HepG2 (cell line): Measurements from ENCODE around the gene FAM174C. TPM values are rescaled to one million over a fixed set of nuclear protein-coding genes. Genes with fewer than 3 reads are reported as not detected.

ENCODE experiments used
- AGO1 ChIP-seq: fragments of 200-400 bp; formaldehyde crosslinking; IDR thresholded peaks from 2 replicates; pipeline ENCODE4 v1.6.1; 2017; ENCODE audit warnings: mild to moderate bottlenecking, low read depth, low read length, moderate library complexity; ENCODE audit not compliant: poor library complexity, severe bottlenecking
- ATF1 ChIP-seq: IDR thresholded peaks from 2 replicates; pipeline ENCODE4 v1.6.1; 2016; ENCODE audit warnings: mild to moderate bottlenecking, control low read depth
- CTCF ChIP-seq: sonication (generic); formaldehyde crosslinking; IDR thresholded peaks from 2 replicates; pipeline ENCODE4 v1.5.0; 2020; ENCODE audit warnings: mild to moderate bottlenecking, missing genetic modification reagents, moderate library complexity
- GATAD2A ChIP-seq: IDR thresholded peaks from 2 replicates; pipeline ENCODE4 v1.6.1; 2016
- HDAC6 ChIP-seq: fragments of 200-600 bp; sonication (generic); IDR thresholded peaks from 2 replicates; pipeline ENCODE4 v1.7.0; 2017; ENCODE audit warnings: mild to moderate bottlenecking, antibody characterized with exemption, low read length, low read depth
- KAT8 ChIP-seq: IDR thresholded peaks from 2 replicates; pipeline ENCODE4 v1.6.1; 2016; ENCODE audit warnings: missing genetic modification reagents, missing compliant biosample characterization
- KLF13 ChIP-seq: sonication (generic); formaldehyde crosslinking; IDR thresholded peaks from 2 replicates; pipeline ENCODE4 v1.4.0; 2020; ENCODE audit warnings: mild to moderate bottlenecking, missing genetic modification reagents
- NCOA2 ChIP-seq: sonication (generic); formaldehyde crosslinking; IDR thresholded peaks from 2 replicates; pipeline ENCODE4 v1.8.0; 2022; ENCODE audit warnings: inconsistent platforms
- NFE2L2 ChIP-seq: fragments of 150-350 bp; IDR thresholded peaks from 2 replicates; pipeline ENCODE4 v1.6.1; 2014; ENCODE audit warnings: low read length
- NKX3-1 ChIP-seq: sonication (generic); formaldehyde crosslinking; IDR thresholded peaks from 2 replicates; pipeline ENCODE4 v1.5.0; 2020; ENCODE audit warnings: missing genetic modification reagents
- NR3C1 ChIP-seq: sonication (generic); formaldehyde crosslinking; IDR thresholded peaks from 2 replicates; pipeline ENCODE4 v1.4.0; 2020; ENCODE audit warnings: missing genetic modification reagents
- PHB2 ChIP-seq: fragments of 450-650 bp; IDR thresholded peaks from 2 replicates; pipeline ENCODE4 v1.6.1; 2018; ENCODE audit not compliant: partially characterized antibody
- REST ChIP-seq, 2 experiments: IDR thresholded peaks; 2 replicates each; pipeline ENCODE4 v1.6.1; 2011 to 2012; ENCODE audit warnings: low read length in 2 of 2, borderline replicate concordance in 1 of 2, low read depth in 1 of 2, mild to moderate bottlenecking in 1 of 2, moderate library complexity in 1 of 2
- SNAPC5 ChIP-seq: sonication (generic); formaldehyde crosslinking; IDR thresholded peaks from 2 replicates; pipeline ENCODE4 v1.8.1; 2023; ENCODE audit warnings: mild to moderate bottlenecking, missing genetic modification reagents, borderline replicate concordance
- TGIF2 ChIP-seq: IDR thresholded peaks from 2 replicates; pipeline ENCODE4 v1.6.1; 2016; ENCODE audit warnings: control low read depth, missing compliant biosample characterization
- U2AF1 ChIP-seq: fragments of 200-400 bp; formaldehyde crosslinking; optimal IDR thresholded peaks from 2 replicates; pipeline ENCODE3; 2017; ENCODE audit warnings: mild to moderate bottlenecking, low read depth, low read length
- ZBTB1 ChIP-seq: sonication (generic); formaldehyde crosslinking; IDR thresholded peaks from 2 replicates; pipeline ENCODE4 v1.4.0; 2020; ENCODE audit warnings: missing genetic modification reagents, borderline replicate concordance
- ZMAT3 ChIP-seq: sonication (generic); formaldehyde crosslinking; conservative IDR thresholded peaks from 2 replicates; pipeline ENCODE4 v1.7.0; 2021; ENCODE audit warnings: missing genetic modification reagents
- ZMYM3 ChIP-seq: sonication (generic); formaldehyde crosslinking; IDR thresholded peaks from 2 replicates; pipeline ENCODE4 v1.5.1; 2020; ENCODE audit warnings: mild to moderate bottlenecking, missing genetic modification reagents
- ZNF121 ChIP-seq: sonication (generic); formaldehyde crosslinking; IDR thresholded peaks from 2 replicates; pipeline ENCODE4 v1.5.0; 2020; ENCODE audit warnings: mild to moderate bottlenecking, missing genetic modification reagents
- ZNF234 ChIP-seq: sonication (generic); formaldehyde crosslinking; conservative IDR thresholded peaks from 2 replicates; pipeline ENCODE4 v1.5.1; 2020; ENCODE audit warnings: mild to moderate bottlenecking, missing genetic modification reagents
- ZNF543 ChIP-seq: sonication (generic); formaldehyde crosslinking; IDR thresholded peaks from 2 replicates; pipeline ENCODE4 v1.4.0; 2020; ENCODE audit warnings: mild to moderate bottlenecking, missing genetic modification reagents
- ZNF615 ChIP-seq: sonication (generic); formaldehyde crosslinking; IDR thresholded peaks from 2 replicates; pipeline ENCODE4 v1.5.0; 2020; ENCODE audit warnings: mild to moderate bottlenecking, missing genetic modification reagents, borderline replicate concordance
- ZSCAN12 ChIP-seq: sonication (generic); formaldehyde crosslinking; IDR thresholded peaks from 2 replicates; pipeline ENCODE4 v1.9.0; 2021; ENCODE audit warnings: mild to moderate bottlenecking, missing genetic modification reagents
- polyA plus RNA-seq, 8 experiments: library from polyadenylated mRNA; depleted of rRNA in 3 of 8; stranded (reverse) in 7 of 8; unstranded in 1 of 8; fragments of >200 nt; fragmentation: Illumina TruSeq in 4 of 8; extraction: Trizol in 4 of 8; gene quantifications; 2 replicates each; pipeline versions ENCODE4 v1.2.1 to v1.2.3, GENCODE V29; 2011 to 2016; ENCODE audit warnings: low read depth in 4 of 8, missing spikeins in 1 of 8, mixed read lengths in 1 of 8; ENCODE audit not compliant: insufficient read depth in 1 of 8
- total RNA-seq, 5 experiments: library from RNA; depleted of rRNA; stranded (reverse); fragments of >200 nt; fragmentation: Illumina TruSeq; extraction: Trizol; gene quantifications; 2 replicates each; pipeline ENCODE4 v1.2.3, GENCODE V29; 2016; ENCODE audit warnings: low read depth in 1 of 5
- TF ChIP-seq, protein P1 (sequence below): sonication (generic); formaldehyde crosslinking; IDR thresholded peaks from 2 replicates; pipeline ENCODE4 v1.8.0; 2023; ENCODE audit warnings: mild to moderate bottlenecking, missing genetic modification reagents

Gene FAM174C
- total and polyA plus RNA-seq, 2 of the 13 experiments (the other 11 are each of a cell fraction or from before 2014, with no cell fraction given): 19.5 to 31.3 TPM

GRCh38 chr19:1248139-1248785 is 27.1 kb upstream of the FAM174C start, which contains the start of gene MIDN (continued):
- TF ChIP-seq NCOA2 (peak; percentile 36; the same call in 1 of the 2 replicates), ZNF234 (peak; percentile 47; the same call in 1 of the 2 replicates), ZBTB1 (no peak), U2AF1 (no peak), REST (IDR thresholded peaks at IDR 0.05; ENCODE audit: borderline replicate concordance in 1 of 2, low read depth in 1 of 2, low read length in 2 of 2) (no peak), NR3C1 (CRISPR knock-in tag) (no peak), AGO1 (peak; percentile 63), KAT8 (0 out of 2 replicates have a peak, but pooled peaks have one; percentile 42), ZMYM3 (CRISPR knock-in tag) (no peak; the same call in 1 of the 2 replicates), HDAC6 (no peak), NKX3-1 (no peak), ZNF615 (CRISPR knock-in tag) (no peak), CTCF (CRISPR knock-in tag) (peak; percentile 80), SNAPC5 (peak; percentile 35; the same call in 1 of the 2 replicates), GATAD2A (CRISPR knock-in tag) (peak; percentile 44; the same call in 1 of the 2 replicates), ATF1 (no peak), PHB2 (no peak), ZNF121 (CRISPR knock-in tag) (no peak), ZMAT3 (CRISPR knock-in tag) (no peak; the same call in 1 of the 2 replicates), KLF13 (CRISPR knock-in tag) (no peak), TGIF2 (0 out of 2 replicates have a peak, but pooled peaks have one; percentile 26), ZNF543 (CRISPR knock-in tag) (no peak; the same call in 1 of the 2 replicates), NFE2L2 (no peak), ZSCAN12 (CRISPR knock-in tag) (peak; percentile 48; the same call in 1 of the 2 replicates)
- TF ChIP-seq, protein P1, sequence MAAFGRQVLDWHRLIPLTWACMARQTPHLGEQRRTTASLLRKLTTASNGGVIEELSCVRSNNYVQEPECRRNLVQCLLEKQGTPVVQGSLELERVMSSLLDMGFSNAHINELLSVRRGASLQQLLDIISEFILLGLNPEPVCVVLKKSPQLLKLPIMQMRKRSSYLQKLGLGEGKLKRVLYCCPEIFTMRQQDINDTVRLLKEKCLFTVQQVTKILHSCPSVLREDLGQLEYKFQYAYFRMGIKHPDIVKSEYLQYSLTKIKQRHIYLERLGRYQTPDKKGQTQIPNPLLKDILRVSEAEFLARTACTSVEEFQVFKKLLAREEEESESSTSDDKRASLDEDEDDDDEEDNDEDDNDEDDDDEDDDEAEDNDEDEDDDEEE: no peak
